Activated T-cell treated with anti-CD3 and anti-CD28 coated beads, Interleukin-2, amount 50 U/mL, for 1 hour (primary cell): ENCODE measurements around the gene DYNLT2B.
"Not testable (repeated sequence)": the region's sequence is repeated elsewhere in the genome, so short reads cannot be mapped to it uniquely, and the experiment has no call there.

Experiments
- DNase-seq: peaks from one replicate; pipeline ENCODE4 v3.0.0-alpha.2; 2020

DYNLT2B gene

GRCh38 chr3:196268284-196269163 lies 49.5 kb downstream of the DYNLT2B start:
- DNase-seq: no peak

GRCh38 chr3:196263819-196264218 lies 54.2 kb downstream of the DYNLT2B start:
- DNase-seq: no peak

GRCh38 chr3:196260784-196261183 lies 57.3 kb downstream of the DYNLT2B start:
- no peak for DNase-seq

GRCh38 chr3:196255776-196256175 lies 62.3 kb downstream of the DYNLT2B start:
- DNase-seq: no peak

DNA sequence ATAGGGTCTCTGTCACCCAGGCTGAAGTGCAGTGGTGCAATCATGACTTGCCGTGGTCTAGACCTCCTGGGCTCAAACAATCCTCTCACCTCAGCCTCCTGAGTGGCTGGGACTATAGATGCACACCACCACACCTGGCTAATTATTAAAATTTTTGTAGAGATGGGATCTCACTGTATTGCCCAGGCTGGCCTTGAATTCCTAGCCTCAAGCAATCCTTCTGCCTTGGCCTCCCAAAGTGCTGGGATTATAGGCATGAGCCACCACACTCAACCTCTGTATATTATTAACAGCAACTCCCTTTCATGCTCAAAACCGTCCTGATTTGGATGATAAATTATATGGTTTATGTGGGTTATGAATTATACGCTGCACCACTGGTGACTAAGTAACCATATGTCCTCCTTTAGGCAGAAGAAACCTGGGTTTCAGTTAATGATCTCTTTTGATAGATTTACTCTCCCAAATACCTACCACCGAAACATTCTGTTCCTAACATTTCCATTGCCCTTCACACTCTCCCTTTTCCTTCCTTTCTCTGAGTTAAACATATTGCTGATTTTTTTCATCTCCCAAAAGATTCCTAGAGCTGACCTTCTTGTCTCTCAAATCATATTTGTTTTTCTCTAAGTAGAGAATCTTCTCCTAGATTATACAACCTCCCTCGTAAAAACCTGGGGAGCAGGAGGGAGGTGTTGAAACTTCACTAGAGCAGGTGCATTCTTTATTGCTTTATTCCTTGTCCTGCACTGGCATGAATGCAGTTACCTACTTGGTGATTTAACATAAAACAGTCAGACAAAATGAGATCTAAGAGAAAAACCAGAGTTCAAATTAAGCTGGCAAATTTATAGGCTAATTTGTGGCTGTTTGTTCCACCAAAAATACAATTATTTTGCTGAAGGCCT lies 63.4 kb downstream of the DYNLT2B start:
- no peak for DNase-seq

GRCh38 chr3:196251918-196252317 lies 66.1 kb downstream of the DYNLT2B start:
- DNase-seq: no peak

- no peak for DNase-seq
Measured at GRCh38 chr3:196246612-196247308, 71.3 kb downstream of the DYNLT2B start.

DNA sequence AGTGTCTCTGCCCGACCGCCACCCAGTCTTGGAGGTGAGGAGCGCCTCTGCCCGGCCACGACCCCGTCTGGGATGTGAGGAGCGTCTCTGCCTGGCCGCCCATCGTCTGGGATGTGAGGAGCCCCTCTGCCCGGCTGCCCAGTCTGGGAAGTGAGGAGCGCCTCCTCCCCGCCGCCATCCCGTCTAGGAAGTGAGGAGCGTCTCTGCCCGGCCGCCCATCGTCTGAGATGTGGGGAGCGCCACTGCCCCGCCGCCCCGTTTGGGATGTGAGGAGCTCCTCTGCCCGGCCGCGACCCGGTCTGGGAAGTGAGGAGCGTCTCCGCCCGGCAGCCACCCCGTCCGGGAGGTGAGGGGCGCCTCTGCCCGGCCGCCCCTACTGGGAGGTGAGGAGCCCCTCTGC lies 73.9 kb downstream of the DYNLT2B start:
- not testable (repeated sequence) for DNase-seq

DNA sequence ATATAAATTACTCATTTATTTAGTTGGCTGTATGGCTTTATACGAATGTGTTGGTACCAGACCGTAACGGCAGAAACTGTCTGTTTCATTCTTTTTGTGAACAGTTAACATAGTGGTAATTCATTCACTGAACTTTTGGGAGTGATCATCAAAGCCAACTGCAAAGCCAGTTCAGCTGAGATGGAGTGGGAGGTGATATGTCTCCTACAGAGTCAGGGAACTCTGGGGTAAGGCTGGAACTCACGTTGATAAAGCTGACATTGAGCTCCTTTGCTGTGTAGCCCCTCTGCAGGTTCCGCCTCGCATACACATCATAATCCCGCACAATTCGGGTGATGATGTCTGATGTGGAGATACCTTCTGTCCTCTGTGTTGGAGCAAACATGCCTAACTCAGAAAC lies 76.3 kb downstream of the DYNLT2B start:
- DNase-seq: no peak
